Spleen (tissue), 11 donors: ENCODE results near the gene TMC1. TPM values are rescaled to one million over a fixed set of nuclear protein-coding genes. Genes with fewer than 3 reads are reported as not detected.
"Not testable (repeated sequence)": the region's sequence is repeated elsewhere in the genome, so short reads cannot be mapped to it uniquely, and the experiment has no call there.

ENCODE experiments used
- DNase-seq: peaks from one replicate; pipeline ENCODE4 v3.0.0-alpha.2; 2020
- H3K27ac ChIP-seq, 8 donors: fragments of 200-600 bp; sonication (generic) in 7 of 8; 1 replicate in 4 of 8; 2 replicates in 4 of 8; pipeline versions ENCODE4 v1.5.0 to v1.8.0; 2016 to 2021; ENCODE audit warnings: inconsistent platforms in 4 of 8, mild to moderate bottlenecking in 4 of 8, moderate library complexity in 1 of 8
- H3K27me3 ChIP-seq, 7 donors: fragments of 200-600 bp; sonication (generic) in 6 of 7; replicated peaks in 1 of 7; 1 replicate in 4 of 7; 2 replicates in 3 of 7; pipeline versions ENCODE4 v1.5.0 to v1.8.0; 2016 to 2021; ENCODE audit warnings: inconsistent platforms in 3 of 7, mild to moderate bottlenecking in 1 of 7
- H3K36me3 ChIP-seq, 6 donors: fragments of 200-600 bp; sonication (generic) in 5 of 6; 1 replicate in 4 of 6; 2 replicates in 2 of 6; pipeline versions ENCODE4 v1.5.0 to v1.8.0; 2016 to 2021; ENCODE audit warnings: inconsistent platforms in 2 of 6
- H3K4me1 ChIP-seq, 6 donors: fragments of 200-600 bp; sonication (generic) in 5 of 6; 1 replicate in 3 of 6; 2 replicates in 3 of 6; pipeline versions ENCODE4 v1.5.0 to v1.8.0; 2016 to 2021; ENCODE audit warnings: inconsistent platforms in 3 of 6
- H3K4me3 ChIP-seq, 8 donors: fragments of 200-600 bp; sonication (generic) in 7 of 8; 1 replicate in 4 of 8; 2 replicates in 4 of 8; pipeline versions ENCODE4 v1.5.0 to v1.8.0; 2016 to 2021; ENCODE audit warnings: inconsistent platforms in 4 of 8, mild to moderate bottlenecking in 4 of 8, moderate library complexity in 2 of 8
- H3K9me3 ChIP-seq, 8 donors: fragments of 200-600 bp; sonication (generic) in 7 of 8; 1 replicate in 4 of 8; 2 replicates in 4 of 8; pipeline versions ENCODE4 v1.5.0 to v1.8.0; 2016 to 2021; ENCODE audit warnings: inconsistent platforms in 4 of 8
- POLR2A ChIP-seq, 3 donors: fragments of 450-650 bp; IDR thresholded peaks; one replicate each; pipeline ENCODE4 v1.5.1; 2017; ENCODE audit warnings: antibody characterized with exemption in 3 of 3, mild to moderate bottlenecking in 1 of 3
- POLR2AphosphoS5 ChIP-seq, 3 donors: sonication (generic); formaldehyde crosslinking; IDR thresholded peaks; one replicate each; pipeline ENCODE4 v1.5.1; 2017; ENCODE audit warnings: antibody characterized with exemption in 3 of 3
- WGBS, 5 donors: extraction: QIAGEN DNeasy Blood & Tissue Kit in 3 of 5; methylation state at CpG; one replicate each; pipeline versions ENCODE4 v1.1.5 to v1.1.7; 2013 to 2018; 5-methylcytosine and 5-hydroxymethylcytosine counted together
- intact Hi-C: fragments of 100-400 bp; cut with DNase I; formaldehyde crosslinking; loops from one replicate; pipeline ENCODE4 v1.15.0; 2023; ENCODE audit warnings: low total_unique reads
- polyA plus RNA-seq, 3 donors: library from polyadenylated mRNA; stranded (reverse); fragments of 200-250 nt; gene quantifications; one replicate each; pipeline ENCODE4 v1.2.1, GENCODE V29; 2013
- total RNA-seq, 7 donors: library from RNA; depleted of rRNA in 3 of 7; stranded (reverse); fragments of >200 nt in 3 of 7; fragmentation: NEBNext Ultra II Directional in 4 of 7; extraction: Animal tissue kit (Norgen Biotek cat#: 25700) in 4 of 7; gene quantifications; one replicate each; pipeline versions ENCODE4 v1.1.0 to v1.2.1, GENCODE V29; 2016 to 2021
- TF ChIP-seq, protein P1 (sequence below), 11 experiments: fragments of 200-600 bp in 7 of 11; fragments of 450-650 bp in 4 of 11; sonication (generic) in 4 of 11; IDR thresholded peaks in 8 of 11; conservative IDR thresholded peaks in 3 of 11; 1 replicate in 7 of 11; 2 replicates in 4 of 11; pipeline versions ENCODE4 v1.4.0 to v1.8.0; 2016 to 2021; ENCODE audit warnings: antibody characterized with exemption in 11 of 11, inconsistent platforms in 4 of 11, mild to moderate bottlenecking in 1 of 11
- donor health status: healthy with polysubstance abuse.
- donor health status: DM: no; HTN: no; CAD: no; lungs with moderate emphysema.
- donor health status: DM: no; HTN: no; CAD: no.
- donor health status: Bipolar disorder and iron deficiency.
- donor health status: healthy.
- donor health status: DM: no; HTN: no; CAD: no.
- donor health status: DM: yes; HTN: yes; CAD: no.

TMC1 gene
- total and polyA plus RNA-seq, 10 donors: 0.04 to 0.16 TPM; not detected in 8

DNA sequence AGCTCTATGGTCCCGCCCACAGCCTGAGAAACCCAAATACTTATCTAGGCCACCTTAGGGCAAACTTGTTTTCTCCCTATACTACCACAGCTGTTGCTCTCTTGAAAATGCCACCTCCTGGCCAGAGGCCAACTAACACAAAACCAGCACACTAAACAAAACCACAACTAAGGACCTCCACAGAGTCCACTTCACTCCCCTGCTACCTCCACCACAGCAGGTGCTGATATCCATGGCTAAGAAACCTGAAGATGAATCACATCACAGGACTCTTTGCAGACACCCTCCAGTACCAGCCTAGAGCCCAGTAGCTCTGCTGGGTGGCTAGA is 323.0 kb downstream of the TMC1 start:
- no peak overlapping the region for H3K27ac ChIP-seq
- TF ChIP-seq POLR2AphosphoS5 (IDR thresholded peaks at IDR 0.05): no peak
- TF ChIP-seq POLR2A (IDR thresholded peaks at IDR 0.05): no peak
- TF ChIP-seq, protein P1, sequence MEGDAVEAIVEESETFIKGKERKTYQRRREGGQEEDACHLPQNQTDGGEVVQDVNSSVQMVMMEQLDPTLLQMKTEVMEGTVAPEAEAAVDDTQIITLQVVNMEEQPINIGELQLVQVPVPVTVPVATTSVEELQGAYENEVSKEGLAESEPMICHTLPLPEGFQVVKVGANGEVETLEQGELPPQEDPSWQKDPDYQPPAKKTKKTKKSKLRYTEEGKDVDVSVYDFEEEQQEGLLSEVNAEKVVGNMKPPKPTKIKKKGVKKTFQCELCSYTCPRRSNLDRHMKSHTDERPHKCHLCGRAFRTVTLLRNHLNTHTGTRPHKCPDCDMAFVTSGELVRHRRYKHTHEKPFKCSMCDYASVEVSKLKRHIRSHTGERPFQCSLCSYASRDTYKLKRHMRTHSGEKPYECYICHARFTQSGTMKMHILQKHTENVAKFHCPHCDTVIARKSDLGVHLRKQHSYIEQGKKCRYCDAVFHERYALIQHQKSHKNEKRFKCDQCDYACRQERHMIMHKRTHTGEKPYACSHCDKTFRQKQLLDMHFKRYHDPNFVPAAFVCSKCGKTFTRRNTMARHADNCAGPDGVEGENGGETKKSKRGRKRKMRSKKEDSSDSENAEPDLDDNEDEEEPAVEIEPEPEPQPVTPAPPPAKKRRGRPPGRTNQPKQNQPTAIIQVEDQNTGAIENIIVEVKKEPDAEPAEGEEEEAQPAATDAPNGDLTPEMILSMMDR (IDR thresholded peaks at IDR 0.05 in 8 of 11, conservative IDR thresholded peaks at IDR 0.05 in 3 of 11): no peak
- no peaks in the 10 kb centered on the region for H3K36me3 ChIP-seq
- H3K9me3 ChIP-seq: peaks cover 5 to 41% (median 33%) of the 10 kb centered on the region in 8 donors
- H3K27me3 ChIP-seq: no peaks in the 10 kb centered on the region
- intact Hi-C loops: no loop called here
- no peak overlapping the region for H3K4me3 ChIP-seq
- no peak for DNase-seq
- 80 to 100% (median 90%) methylated on average over 1 of the region's 1 CpG for WGBS, 5 donors
- no peaks in the 10 kb centered on the region for H3K4me1 ChIP-seq

DNA sequence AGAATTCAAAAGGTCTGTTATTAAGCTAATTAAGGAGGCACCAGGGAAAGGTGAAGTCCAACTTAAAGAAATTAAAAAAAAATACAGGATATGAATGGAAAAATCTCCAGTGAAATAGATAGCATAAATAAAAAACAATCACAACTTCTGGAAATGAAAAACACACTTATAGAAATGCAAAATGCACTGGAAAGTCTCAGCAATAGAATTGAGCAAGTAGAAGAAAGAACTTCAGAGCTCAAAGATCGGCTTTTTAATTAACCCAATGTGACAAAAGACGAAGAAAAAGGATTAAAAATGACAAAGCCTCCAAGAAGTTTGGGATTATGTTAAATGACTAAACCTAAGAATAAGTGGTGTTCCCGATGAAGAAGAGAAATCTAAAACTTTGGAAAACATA is 323.6 kb downstream of the TMC1 start:
- intact Hi-C loops, H3K4me3 ChIP-seq, DNase-seq, H3K36me3 ChIP-seq, H3K27me3 ChIP-seq, H3K4me1 ChIP-seq, H3K27ac ChIP-seq: not testable (repeated sequence)
- WGBS, 5 donors: 89 to 97% (median 93%) methylated on average over 3 of the region's 3 CpGs
- H3K9me3 ChIP-seq: peaks cover 5 to 41% (median 33%) of the 10 kb centered on the region in 8 donors

GRCh38 chr9:72850209-72850608 is 328.8 kb downstream of the TMC1 start:
- not testable (repeated sequence) for DNase-seq, H3K36me3 ChIP-seq, H3K27ac ChIP-seq, H3K4me1 ChIP-seq, H3K4me3 ChIP-seq, H3K27me3 ChIP-seq
- intact Hi-C loops: loop anchor here (10.0 kb wide), 1 partner anchor 335 kb away; no protein-coding TSS in a partner anchor
- WGBS, 5 donors: 78 to 93% (median 91%) methylated on average over 2 to 4 of the region's 4 CpGs
- H3K9me3 ChIP-seq: peaks cover 1 to 20% (median 15%) of the 10 kb centered on the region in 8 donors

- Histone ChIP-seq H3K4me3 (no peak overlapping the region), H3K27ac (no peak overlapping the region), H3K9me3 (no peaks in the 10 kb centered on the region), H3K27me3 (no peaks in the 10 kb centered on the region), H3K4me1 (peaks cover 0 to 13% (median 7%) of the 10 kb centered on the region in 6 donors), H3K36me3 (no peaks in the 10 kb centered on the region)
- 95 to 100% (median 100%) methylated on average over 1 of the region's 1 CpG for WGBS, 5 donors
- TF ChIP-seq, protein P1 (IDR thresholded peaks at IDR 0.05 in 8 of 11, conservative IDR thresholded peaks at IDR 0.05 in 3 of 11): no peak
- no peak for TF ChIP-seq POLR2AphosphoS5 (IDR thresholded peaks at IDR 0.05)
- intact Hi-C loops: loop anchor here (10.0 kb wide), 1 partner anchor 329 kb away; no protein-coding TSS in a partner anchor
- no peak for DNase-seq
Measured at GRCh38 chr9:72855321-72855720, 333.9 kb downstream of the TMC1 start.

DNA sequence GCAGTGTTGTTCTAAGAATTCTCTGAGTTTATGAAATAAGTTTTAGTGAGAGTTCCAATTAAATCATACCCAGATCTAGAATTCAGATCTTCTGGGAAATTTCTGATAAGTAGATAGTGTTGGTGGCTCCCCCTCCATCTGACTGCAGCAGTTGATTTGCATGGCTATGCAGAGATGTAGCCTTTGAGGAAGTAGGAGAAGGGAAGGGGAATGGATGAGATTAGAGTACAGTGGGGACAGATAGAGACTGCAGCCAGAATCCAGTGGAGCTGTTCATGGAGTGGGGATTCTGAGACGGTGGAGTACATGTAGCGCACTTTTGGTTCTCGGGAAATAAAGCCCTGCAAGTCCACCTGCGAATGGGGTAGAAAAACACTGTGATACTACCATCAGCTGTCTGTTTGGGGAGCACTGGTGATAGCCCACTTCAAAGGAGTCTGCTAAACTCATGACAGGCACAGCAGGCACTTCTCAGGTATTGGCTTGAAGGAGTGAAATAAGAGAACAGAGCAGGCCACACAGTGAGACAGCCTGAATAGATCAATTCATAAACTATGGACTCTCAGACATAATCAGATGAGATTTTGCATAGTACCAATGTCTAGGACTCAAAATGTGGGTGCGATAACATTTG is 334.6 kb downstream of the TMC1 start:
- no peak for DNase-seq
- intact Hi-C loops: loop anchor here (10.0 kb wide), 1 partner anchor 329 kb away; no protein-coding TSS in a partner anchor
- H3K36me3 ChIP-seq: no peaks in the 10 kb centered on the region
- peaks cover 0 to 13% (median 7%) of the 10 kb centered on the region in 6 donors for H3K4me1 ChIP-seq
- 85 to 93% (median 91%) methylated on average over 5 of the region's 5 CpGs for WGBS, 5 donors
- no peak for TF ChIP-seq POLR2A (IDR thresholded peaks at IDR 0.05)
- H3K9me3 ChIP-seq: no peaks in the 10 kb centered on the region
- no peak overlapping the region for H3K27ac ChIP-seq
- no peak overlapping the region for H3K4me3 ChIP-seq
- no peaks in the 10 kb centered on the region for H3K27me3 ChIP-seq
